HG02678 (cell line): Measurements from ENCODE around the gene ESAM.

Source experiments
- ATAC-seq: cut with Tn5 transposase; IDR thresholded peaks from one replicate; pipeline ENCODE4 v1.9.1; 2021; ENCODE audit warnings: mild to moderate bottlenecking, moderate library complexity; ENCODE audit not compliant: unreplicated experiment

The ESAM gene

GRCh38 chr11:124762105-124762623, at the start of gene ESAM:
Gene ESAM, minus strand, starts transcription at chr11:124762290. Its CDS starts 136 bp downstream, at chr11:124762154.
- ATAC-seq, result peak; percentile 62

- ATAC-seq, result no peak
Measured at GRCh38 chr11:124811399-124812125, 49.5 kb upstream of the ESAM start.

- ATAC-seq, result no peak
Measured at GRCh38 chr11:124807660-124808270, 45.7 kb upstream of the ESAM start.

GRCh38 chr11:124807201-124807600, 45.1 kb upstream of the ESAM start:
- no peak for ATAC-seq

- no peak for ATAC-seq
Measured at GRCh38 chr11:124804884-124805283, 42.8 kb upstream of the ESAM start.

- ATAC-seq, result no peak
Measured at GRCh38 chr11:124801636-124802312, 39.7 kb upstream of the ESAM start.

- ATAC-seq, result no peak
Measured at GRCh38 chr11:124801014-124801413, 38.9 kb upstream of the ESAM start.

GRCh38 chr11:124800226-124800929, 38.3 kb upstream of the ESAM start, which contains the start of gene MSANTD2:
Gene MSANTD2, minus strand, starts transcription at chr11:124800406. Its CDS starts 26 bp downstream, at chr11:124800380.
- ATAC-seq, result peak; percentile 92

- ATAC-seq, result peak; percentile 37
Measured at GRCh38 chr11:124799348-124800225, 37.5 kb upstream of the ESAM start.

- peak; percentile 19 for ATAC-seq
Measured at GRCh38 chr11:124798991-124799347, 36.9 kb upstream of the ESAM start.

GRCh38 chr11:124796312-124796711, 34.2 kb upstream of the ESAM start:
- no peak for ATAC-seq

GRCh38 chr11:124793466-124794278, 31.6 kb upstream of the ESAM start:
- peak; percentile 42 for ATAC-seq

- peak; percentile 83 for ATAC-seq
Measured at GRCh38 chr11:124791626-124792341, 29.7 kb upstream of the ESAM start.

- ATAC-seq, result no peak
Measured at GRCh38 chr11:124788521-124788920, 26.4 kb upstream of the ESAM start.

- no peak for ATAC-seq
Measured at GRCh38 chr11:124784051-124784450, 22.0 kb upstream of the ESAM start.

- no peak for ATAC-seq
Measured at GRCh38 chr11:124783002-124783401, 20.9 kb upstream of the ESAM start.

GRCh38 chr11:124779568-124779967, 17.5 kb upstream of the ESAM start:
- ATAC-seq, result no peak

GRCh38 chr11:124778281-124778680, 16.2 kb upstream of the ESAM start:
- no peak for ATAC-seq
